22Rv1 (cell line): ENCODE results near the gene AIG1.

Experiments
- CTCF ChIP-seq: fragments of 450-650 bp; IDR thresholded peaks from 2 replicates; pipeline ENCODE4 v1.5.1; 2017; ENCODE audit warnings: mild to moderate bottlenecking
- ZFX ChIP-seq: fragments of 450-650 bp; IDR thresholded peaks from 2 replicates; pipeline ENCODE4 v1.6.1; 2017; ENCODE audit warnings: antibody characterized with exemption, borderline replicate concordance

GRCh38 chr6:143130928-143131327 lies 70.2 kb downstream of the AIG1 start:
- no peak for TF ChIP-seq CTCF
- no peak for TF ChIP-seq ZFX
